ES-I3 (cell line): ENCODE results near the gene EDA2R.

Experiments used
- H3K36me3 ChIP-seq: 2 replicates; pipeline ENCODE4 v1.6.1; 2013; ENCODE audit warnings: mild to moderate bottlenecking, low read length, control low read depth, moderate library complexity; ENCODE audit not compliant: insufficient read depth
- H3K4me1 ChIP-seq: 2 replicates; pipeline ENCODE4 v1.6.1; 2013; ENCODE audit warnings: mild to moderate bottlenecking, control low read depth, low read length; ENCODE audit not compliant: insufficient read depth
- H3K9ac ChIP-seq: 2 replicates; pipeline ENCODE4 v1.6.1; 2013; ENCODE audit warnings: low read depth, mild to moderate bottlenecking, low read length, moderate library complexity
- H3K9me3 ChIP-seq: 2 replicates; pipeline ENCODE4 v1.6.1; 2013; ENCODE audit warnings: mild to moderate bottlenecking, low read length, moderate library complexity; ENCODE audit not compliant: control insufficient read depth, insufficient read depth

EDA2R gene

GRCh38 chrX:66638591-66639500 lies at the start of gene EDA2R:
EDA2R (minus strand) TSS chrX:66639078; CDS start chrX:66616020, 23,058 bp downstream.
- peak within 1 kb of the TSS; percentile 59 for H3K9ac ChIP-seq

GRCh38 chrX:66684196-66684595 lies 45.3 kb upstream of the EDA2R start:
- Histone ChIP-seq H3K4me1 (no peaks in the 10 kb centered on the region; the same call in 1 of the 2 replicates), H3K9ac (no peak overlapping the region), H3K9me3 (no peaks in the 10 kb centered on the region), H3K36me3 (no peaks in the 10 kb centered on the region)

More at GRCh38 chrX:66638591-66639500, at the start of gene EDA2R:
- H3K9me3 ChIP-seq = no peaks in the 10 kb centered on the region
- peaks cover 18% of the 10 kb centered on the region for H3K4me1 ChIP-seq
- no peaks in the 10 kb centered on the region for H3K36me3 ChIP-seq

- Histone ChIP-seq H3K9me3 (no peaks in the 10 kb centered on the region), H3K36me3 (no peaks in the 10 kb centered on the region), H3K9ac (no peak overlapping the region), H3K4me1 (no peaks in the 10 kb centered on the region; the same call in 1 of the 2 replicates)
Measured at GRCh38 chrX:66680451-66680850, 41.6 kb upstream of the EDA2R start.

- no peaks in the 10 kb centered on the region for H3K9me3 ChIP-seq
- H3K4me1 ChIP-seq = no peaks in the 10 kb centered on the region; the same call in 1 of the 2 replicates
- no peaks in the 10 kb centered on the region for H3K36me3 ChIP-seq
- no peak overlapping the region for H3K9ac ChIP-seq
Measured at GRCh38 chrX:66677430-66677829, 38.6 kb upstream of the EDA2R start.

GRCh38 chrX:66676990-66677389 lies 38.1 kb upstream of the EDA2R start:
- H3K4me1 ChIP-seq = no peaks in the 10 kb centered on the region; the same call in 1 of the 2 replicates
- no peak overlapping the region for H3K9ac ChIP-seq
- H3K36me3 ChIP-seq = no peaks in the 10 kb centered on the region
- no peaks in the 10 kb centered on the region for H3K9me3 ChIP-seq

- H3K9ac ChIP-seq = no peak overlapping the region
- no peaks in the 10 kb centered on the region for H3K9me3 ChIP-seq
- H3K4me1 ChIP-seq = no peaks in the 10 kb centered on the region; the same call in 1 of the 2 replicates
- no peaks in the 10 kb centered on the region for H3K36me3 ChIP-seq
Measured at GRCh38 chrX:66676413-66676812, 37.5 kb upstream of the EDA2R start.

GRCh38 chrX:66675541-66675940 lies 36.7 kb upstream of the EDA2R start:
- H3K4me1 ChIP-seq = no peaks in the 10 kb centered on the region; the same call in 1 of the 2 replicates
- no peaks in the 10 kb centered on the region for H3K36me3 ChIP-seq
- H3K9ac ChIP-seq = no peak overlapping the region
- no peaks in the 10 kb centered on the region for H3K9me3 ChIP-seq

- Histone ChIP-seq H3K9ac (no peak overlapping the region), H3K9me3 (no peaks in the 10 kb centered on the region), H3K36me3 (no peaks in the 10 kb centered on the region), H3K4me1 (no peaks in the 10 kb centered on the region)
Measured at GRCh38 chrX:66674506-66674905, 35.6 kb upstream of the EDA2R start.

- Histone ChIP-seq H3K9ac (no peak overlapping the region), H3K36me3 (no peaks in the 10 kb centered on the region), H3K9me3 (no peaks in the 10 kb centered on the region), H3K4me1 (no peaks in the 10 kb centered on the region)
Measured at GRCh38 chrX:66672106-66672505, 33.2 kb upstream of the EDA2R start.

- no peaks in the 10 kb centered on the region for H3K9me3 ChIP-seq
- no peaks in the 10 kb centered on the region for H3K36me3 ChIP-seq
- H3K9ac ChIP-seq = no peak overlapping the region
- H3K4me1 ChIP-seq = no peaks in the 10 kb centered on the region
Measured at GRCh38 chrX:66654411-66654810, 15.5 kb upstream of the EDA2R start.

GRCh38 chrX:66635360-66635759 lies 3.5 kb downstream of the EDA2R start:
- no peaks in the 10 kb centered on the region for H3K9me3 ChIP-seq

GRCh38 chrX:66634272-66634671 lies 4.6 kb downstream of the EDA2R start:
- H3K36me3 ChIP-seq = no peaks in the 10 kb centered on the region
- no peak overlapping the region for H3K9ac ChIP-seq
- peaks cover 15% of the 10 kb centered on the region for H3K4me1 ChIP-seq
- H3K9me3 ChIP-seq = no peaks in the 10 kb centered on the region

More at GRCh38 chrX:66635360-66635759, 3.5 kb downstream of the EDA2R start:
- Histone ChIP-seq H3K4me1 (peaks cover 25% of the 10 kb centered on the region), H3K36me3 (no peaks in the 10 kb centered on the region), H3K9ac (no peak overlapping the region)

- no peaks in the 10 kb centered on the region for H3K9me3 ChIP-seq
- H3K9ac ChIP-seq = no peak overlapping the region
Measured at GRCh38 chrX:66633541-66633940, 5.3 kb downstream of the EDA2R start.

GRCh38 chrX:66632981-66633380 lies 5.9 kb downstream of the EDA2R start:
- Histone ChIP-seq H3K4me1 (peaks cover 15% of the 10 kb centered on the region), H3K9me3 (no peaks in the 10 kb centered on the region), H3K9ac (no peak overlapping the region), H3K36me3 (no peaks in the 10 kb centered on the region)

More at GRCh38 chrX:66633541-66633940, 5.3 kb downstream of the EDA2R start:
- peaks cover 15% of the 10 kb centered on the region for H3K4me1 ChIP-seq
- H3K36me3 ChIP-seq = no peaks in the 10 kb centered on the region

GRCh38 chrX:66632473-66632872 lies 6.4 kb downstream of the EDA2R start:
- Histone ChIP-seq H3K4me1 (peaks cover 15% of the 10 kb centered on the region), H3K9ac (no peak overlapping the region), H3K36me3 (no peaks in the 10 kb centered on the region), H3K9me3 (no peaks in the 10 kb centered on the region)
